T-cell (primary cell): Measurements from ENCODE around the gene RBM19. TPM values are rescaled to one million over a fixed set of nuclear protein-coding genes. Genes with fewer than 3 reads are reported as not detected.
"Not testable (repeated sequence)": the region's sequence is repeated elsewhere in the genome, so short reads cannot be mapped to it uniquely, and the experiment has no call there.

ENCODE experiments used
- ATAC-seq, 4 experiments: fragments of 200-7000 bp in 3 of 4; fragments of 150-1000 bp in 1 of 4; cut with Tn5 transposase; replicated peaks in 1 of 4; 1 replicate in 3 of 4; 2 replicates in 1 of 4; pipeline ENCODE4 v1.10.0; 2021; ENCODE audit warnings: moderate library complexity in 3 of 4, mild to moderate bottlenecking in 2 of 4, moderate number of reproducible peaks in 1 of 4
- CTCF ChIA-PET, 2 donors: fragments of 300-600 bp; sonication (Branson Sonifier 250); formaldehyde crosslinking; loops; one replicate each; lab custom pipeline; 2022; ENCODE audit warnings: antibody characterized with exemption in 2 of 2; lab: Charles Lee
- POLR2A ChIA-PET, 2 donors: fragments of 300-600 bp; sonication (Branson Sonifier 250); formaldehyde crosslinking; loops; one replicate each; lab custom pipeline; 2022; ENCODE audit warnings: antibody characterized with exemption in 2 of 2; lab: Charles Lee
- DNase-seq, 35 experiments: peaks; one replicate each; pipeline versions ENCODE4 v3.0.0 to v3.0.0-alpha.2; 2013 to 2023
- H3K27ac ChIP-seq: one replicate; pipeline ENCODE4 v1.5.1; 2013; ENCODE audit warnings: low read length
- H3K27me3 ChIP-seq, 2 experiments: replicated peaks in 1 of 2; 1 replicate in 1 of 2; 2 replicates in 1 of 2; pipeline versions ENCODE4 v1.6.1 to v1.7.0; 2013; ENCODE audit warnings: low read length in 1 of 2, mixed read lengths in 1 of 2; ENCODE audit not compliant: control insufficient read depth in 2 of 2, insufficient read depth in 2 of 2; ENCODE audit errors: extremely low read depth in 1 of 2
- H3K36me3 ChIP-seq, 2 donors: 1 replicate in 1 of 2; 2 replicates in 1 of 2; pipeline versions ENCODE4 v1.6.1 to v1.7.0; 2013; ENCODE audit warnings: low read length in 1 of 2; ENCODE audit not compliant: control insufficient read depth in 2 of 2, insufficient read depth in 1 of 2; ENCODE audit errors: extremely low read depth in 1 of 2
- H3K4me1 ChIP-seq, 2 experiments: 1 replicate in 1 of 2; 2 replicates in 1 of 2; pipeline versions ENCODE4 v1.6.1 to v1.7.0; 2013; ENCODE audit warnings: low read length in 2 of 2, mixed read lengths in 1 of 2; ENCODE audit not compliant: insufficient read depth in 2 of 2, control insufficient read depth in 1 of 2; ENCODE audit errors: extremely low read depth in 1 of 2
- H3K4me3 ChIP-seq, 2 donors: 1 replicate in 1 of 2; 2 replicates in 1 of 2; pipeline versions ENCODE4 v1.5.1 to v1.7.0; 2013; ENCODE audit warnings: mild to moderate bottlenecking in 2 of 2, low read length in 1 of 2, moderate library complexity in 1 of 2; ENCODE audit not compliant: control insufficient read depth in 1 of 2; ENCODE audit errors: extremely low read depth in 1 of 2
- H3K9me3 ChIP-seq: 2 replicates; pipeline ENCODE4 v1.7.0; 2013
- H3K27ac Mint-ChIP-seq, 2 donors: one replicate each; pipeline ENCODE4 v1.8.0; 2020 to 2021; ENCODE audit warnings: mild to moderate bottlenecking in 2 of 2, mixed read lengths in 2 of 2
- H3K27me3 Mint-ChIP-seq, 2 donors: one replicate each; pipeline ENCODE4 v1.8.0; 2021 to 2022; ENCODE audit warnings: mixed read lengths in 2 of 2
- H3K36me3 Mint-ChIP-seq: one replicate; pipeline ENCODE4 v1.8.0; 2021; ENCODE audit warnings: mixed read lengths
- H3K4me1 Mint-ChIP-seq, 3 donors: one replicate each; pipeline ENCODE4 v1.8.0; 2020 to 2022; ENCODE audit warnings: mixed read lengths in 3 of 3, mild to moderate bottlenecking in 1 of 3
- H3K4me3 Mint-ChIP-seq, 3 donors: one replicate each; pipeline ENCODE4 v1.8.0; 2020 to 2022; ENCODE audit warnings: mild to moderate bottlenecking in 3 of 3, mixed read lengths in 3 of 3, moderate library complexity in 3 of 3
- H3K9me3 Mint-ChIP-seq, 3 donors: one replicate each; pipeline ENCODE4 v1.8.0; 2020 to 2022; ENCODE audit warnings: mixed read lengths in 3 of 3
- WGBS: methylation state at CpG from one replicate; pipeline ENCODE4 v1.1.5; 2013; ENCODE audit warnings: missing lambda C conversion rate; ENCODE audit not compliant: insufficient coverage; 5-methylcytosine and 5-hydroxymethylcytosine counted together
- total RNA-seq, 35 experiments: library from RNA in 6 of 35; stranded (reverse) in 6 of 35; fragments of 120-200 nt in 1 of 35; gene quantifications; one replicate each; pipeline versions ENCODE4 v1.2.1 to v1.2.4 and lab custom pipeline; 2013 to 2026

The RBM19 gene
- total RNA-seq, 5 donors from 2014 or later (not counting 1 experiment from before 2014, with no cell fraction given) = 57.9 to 80.3 (median 78.3) TPM

DNA sequence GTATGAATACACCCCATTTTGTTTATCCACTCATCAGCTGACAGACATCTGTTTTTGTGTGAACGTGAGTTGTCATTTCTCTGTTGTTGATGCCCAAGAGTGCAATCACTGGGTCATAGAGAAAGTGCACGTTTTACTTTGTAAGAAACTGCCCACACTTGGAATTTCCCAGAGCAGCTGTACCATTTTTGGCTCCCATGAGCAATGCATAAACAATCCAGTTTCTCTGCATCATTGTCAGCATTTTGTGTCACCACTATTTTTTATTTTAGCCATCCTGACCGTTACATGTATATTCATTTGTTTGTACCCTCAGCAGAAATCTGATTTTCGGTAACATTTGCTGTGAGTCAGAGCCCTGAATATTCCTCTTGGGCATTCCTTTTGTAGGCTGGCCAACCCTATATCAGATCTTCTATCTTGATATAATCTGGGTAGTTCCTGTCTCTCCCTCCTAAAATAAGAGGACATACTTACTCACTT lies 62.7 kb downstream of the RBM19 start:
- DNase-seq (no peak), ATAC-seq (no peak)
- no peak overlapping the region for H3K27ac Mint-ChIP-seq
- no peak overlapping the region for H3K4me3 Mint-ChIP-seq
- Histone ChIP-seq H3K27me3 (no peaks in the 10 kb centered on the region), H3K4me3 (no peak overlapping the region), H3K9me3 (no peaks in the 10 kb centered on the region), H3K4me1 (no peaks in the 10 kb centered on the region), H3K27ac (no peak overlapping the region), H3K36me3 (peaks cover 30 to 42% of the 10 kb centered on the region in 2 donors)
- ChIA-PET CTCF (no interaction called here), POLR2A (no interaction called here)
- WGBS = 65% methylated on average over 4 of the region's 4 CpGs
- no peaks in the 10 kb centered on the region for H3K27me3 Mint-ChIP-seq
- peaks cover 55% of the 10 kb centered on the region for H3K36me3 Mint-ChIP-seq
- H3K4me1 Mint-ChIP-seq = no peaks in the 10 kb centered on the region
- H3K9me3 Mint-ChIP-seq = no peaks in the 10 kb centered on the region

DNA sequence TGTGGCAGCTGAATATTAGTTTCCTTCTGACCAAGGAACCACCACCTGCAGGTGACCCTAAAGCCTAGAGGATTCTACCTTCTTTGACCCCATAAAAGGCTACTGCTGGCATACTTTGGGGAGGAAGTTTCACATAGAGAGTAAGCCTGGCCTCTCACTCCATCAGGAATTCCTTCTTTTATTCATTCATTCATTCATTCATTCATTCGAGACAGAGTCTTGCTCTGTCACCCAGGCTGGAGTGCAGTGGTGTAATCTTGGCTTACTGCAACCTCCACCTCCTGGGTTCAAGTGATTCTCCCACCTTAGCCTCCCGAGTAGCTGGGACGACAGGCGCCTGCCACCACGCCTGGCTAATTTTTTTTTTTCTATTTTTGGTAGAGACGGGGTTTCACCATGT lies 64.8 kb downstream of the RBM19 start:
- H3K27ac ChIP-seq, H3K4me1 Mint-ChIP-seq, H3K4me3 ChIP-seq, ATAC-seq, H3K9me3 ChIP-seq, H3K27me3 Mint-ChIP-seq, CTCF ChIA-PET, POLR2A ChIA-PET, H3K4me1 ChIP-seq, H3K9me3 Mint-ChIP-seq, H3K27me3 ChIP-seq, H3K4me3 Mint-ChIP-seq, H3K27ac Mint-ChIP-seq, DNase-seq: not testable (repeated sequence)
- H3K36me3 ChIP-seq = peaks cover 16 to 35% of the 10 kb centered on the region in 2 donors
- peaks cover 55% of the 10 kb centered on the region for H3K36me3 Mint-ChIP-seq
- WGBS = no CpG with 5 or more reads among the region's 6 CpGs

DNA sequence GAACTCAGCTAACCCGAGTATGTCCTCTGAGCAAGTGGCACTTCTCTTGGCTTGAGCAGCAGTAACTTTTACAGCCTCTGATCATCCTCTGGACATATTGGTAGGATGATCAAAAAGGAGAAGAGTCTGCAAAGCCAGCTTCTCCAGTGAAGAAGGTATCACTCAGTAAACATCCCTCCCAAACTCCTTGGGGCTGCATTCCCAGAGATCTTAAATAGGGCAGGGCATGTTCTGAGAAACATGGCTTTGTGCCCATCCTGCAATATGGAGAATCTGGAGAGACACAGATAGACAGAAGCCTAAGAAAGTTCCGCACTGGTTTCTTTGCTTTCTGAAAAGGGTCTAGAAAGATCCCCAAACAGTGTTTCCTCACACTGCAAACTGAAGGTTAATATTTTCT lies 65.4 kb downstream of the RBM19 start:
- Histone ChIP-seq H3K27me3 (no peaks in the 10 kb centered on the region), H3K4me1 (no peaks in the 10 kb centered on the region), H3K27ac (no peak overlapping the region), H3K9me3 (no peaks in the 10 kb centered on the region), H3K36me3 (peaks cover 16 to 35% of the 10 kb centered on the region in 2 donors), H3K4me3 (no peak overlapping the region)
- Mint-ChIP-seq H3K27ac (no peak overlapping the region), H3K4me3 (no peak overlapping the region), H3K36me3 (peaks cover 51% of the 10 kb centered on the region), H3K9me3 (no peaks in the 10 kb centered on the region), H3K27me3 (no peaks in the 10 kb centered on the region), H3K4me1 (no peaks in the 10 kb centered on the region)
- ChIA-PET POLR2A (no interaction called here), CTCF (no interaction called here)
- WGBS = no CpG with 5 or more reads among the region's 2 CpGs
- DNase-seq = no peak
- no peak for ATAC-seq

DNA sequence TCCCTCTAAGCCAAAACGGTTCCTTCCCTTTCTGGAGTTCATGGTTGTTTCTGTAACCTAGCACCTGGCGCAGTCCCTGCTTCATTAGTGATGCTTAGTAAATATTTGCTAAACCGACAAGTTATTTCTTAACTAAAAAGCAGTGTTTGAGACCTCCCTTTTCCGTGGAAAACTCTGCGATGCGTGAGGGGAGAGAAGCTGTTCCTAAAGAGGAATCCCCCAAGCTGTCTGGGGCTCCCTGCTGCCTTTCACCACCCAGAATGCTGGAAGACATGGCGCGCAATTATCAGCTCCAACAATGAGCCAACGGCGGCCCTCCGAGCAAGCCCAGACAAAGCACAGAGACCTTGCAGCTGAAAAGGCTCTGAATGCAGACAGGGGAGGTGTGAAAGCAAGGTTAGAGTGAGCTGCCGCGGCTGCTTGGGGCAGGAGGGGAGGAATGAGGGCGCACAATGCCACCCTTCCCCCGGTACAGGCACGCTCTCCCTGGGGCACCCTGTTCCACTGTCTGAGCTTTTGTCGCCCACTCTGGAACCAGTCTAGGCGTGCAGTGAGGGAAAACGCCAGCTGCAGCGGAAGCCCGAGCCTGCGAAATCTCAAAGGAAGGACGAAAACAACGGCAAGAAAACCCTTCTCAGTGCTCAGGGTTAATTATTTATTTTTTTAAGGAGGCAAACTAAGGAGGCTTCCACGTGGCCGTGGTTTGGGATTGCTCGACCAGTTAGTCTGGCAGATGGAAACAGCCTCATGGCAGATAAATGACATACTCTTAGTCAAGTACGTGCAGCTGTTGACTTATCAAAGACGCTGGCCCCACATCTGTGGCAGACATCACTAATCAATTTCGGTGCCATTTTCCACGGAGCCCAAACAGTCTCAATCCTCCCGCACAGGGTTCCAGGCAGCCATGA lies 66.3 kb downstream of the RBM19 start:
- DNase-seq = no peak
- no peak overlapping the region for H3K4me3 Mint-ChIP-seq
- no peaks in the 10 kb centered on the region for H3K4me1 ChIP-seq
- CTCF ChIA-PET = no interaction called here
- no peak for ATAC-seq
- H3K4me3 ChIP-seq = no peak overlapping the region
- H3K4me1 Mint-ChIP-seq = no peaks in the 10 kb centered on the region
- H3K27me3 ChIP-seq = no peaks in the 10 kb centered on the region
- no peak overlapping the region for H3K27ac ChIP-seq
- 94% methylated on average over 13 of the region's 32 CpGs for WGBS
- no peaks in the 10 kb centered on the region for H3K9me3 Mint-ChIP-seq
- H3K9me3 ChIP-seq = no peaks in the 10 kb centered on the region
- H3K27me3 Mint-ChIP-seq = no peaks in the 10 kb centered on the region
- peaks cover 13 to 35% of the 10 kb centered on the region in 2 donors for H3K36me3 ChIP-seq
- POLR2A ChIA-PET = no interaction called here
- H3K27ac Mint-ChIP-seq = no peak overlapping the region
- peaks cover 49% of the 10 kb centered on the region for H3K36me3 Mint-ChIP-seq

DNA sequence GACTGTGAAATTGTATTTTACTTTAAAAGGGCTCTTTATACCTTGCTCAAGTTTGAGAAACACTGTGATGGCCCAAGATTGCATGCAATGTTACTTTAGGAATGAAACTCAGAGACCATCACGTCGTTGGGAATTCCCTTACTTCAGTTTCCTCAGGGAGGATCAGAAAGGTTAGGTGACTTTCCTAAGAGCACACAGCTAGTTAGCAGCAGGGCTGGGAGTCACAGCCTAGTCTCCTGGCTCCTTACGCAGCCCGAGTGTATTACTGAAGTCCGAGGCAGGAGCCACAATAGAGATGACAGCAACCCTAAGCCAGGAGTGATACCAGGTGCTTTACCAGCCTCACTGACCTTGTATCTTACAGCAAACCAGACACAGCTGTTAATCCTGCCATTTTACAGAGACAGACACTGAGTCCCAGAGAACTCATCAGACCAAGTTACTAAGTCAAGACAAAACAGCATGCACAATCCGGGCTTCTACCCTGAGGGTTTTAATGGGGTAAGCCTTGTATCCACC lies 67.0 kb downstream of the RBM19 start:
- H3K4me3 ChIP-seq = no peak overlapping the region
- Mint-ChIP-seq H3K27me3 (no peaks in the 10 kb centered on the region), H3K4me1 (no peaks in the 10 kb centered on the region), H3K27ac (no peak overlapping the region), H3K36me3 (peaks cover 48% of the 10 kb centered on the region), H3K9me3 (no peaks in the 10 kb centered on the region), H3K4me3 (no peak overlapping the region)
- ATAC-seq = no peak
- no peak for DNase-seq
- H3K4me1 ChIP-seq = no peaks in the 10 kb centered on the region
- 98% methylated on average over 5 of the region's 6 CpGs for WGBS
- ChIA-PET CTCF (no interaction called here), POLR2A (no interaction called here)
- H3K27ac ChIP-seq = no peak overlapping the region
- peaks cover 6 to 29% of the 10 kb centered on the region in 2 donors for H3K36me3 ChIP-seq
- H3K9me3 ChIP-seq = no peaks in the 10 kb centered on the region
- H3K27me3 ChIP-seq = no peaks in the 10 kb centered on the region

DNA sequence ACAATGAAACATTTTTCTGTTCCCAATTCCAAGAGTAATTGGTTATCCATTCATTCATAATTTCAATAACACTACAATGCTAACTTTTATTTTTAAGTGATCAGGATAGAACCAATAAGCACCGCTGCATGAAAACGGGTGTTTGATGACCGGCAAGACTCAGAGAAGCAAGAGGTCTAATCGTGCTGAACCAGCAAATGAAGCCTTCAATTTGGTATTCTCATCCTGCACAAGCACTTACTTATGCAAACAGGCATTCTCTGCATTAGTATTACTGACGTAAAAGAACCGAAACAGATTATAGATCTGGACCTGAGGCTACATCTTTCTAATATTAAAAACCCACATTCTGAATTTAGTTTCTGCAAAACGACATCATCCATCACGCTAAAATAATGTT lies 67.7 kb downstream of the RBM19 start:
- no peak overlapping the region for H3K4me3 Mint-ChIP-seq
- H3K27ac Mint-ChIP-seq = no peak overlapping the region
- ChIA-PET CTCF (no interaction called here), POLR2A (no interaction called here)
- no peak for DNase-seq
- H3K27ac ChIP-seq = no peak overlapping the region
- H3K36me3 Mint-ChIP-seq = peaks cover 50% of the 10 kb centered on the region
- no peaks in the 10 kb centered on the region for H3K4me1 ChIP-seq
- no peak overlapping the region for H3K4me3 ChIP-seq
- no peaks in the 10 kb centered on the region for H3K4me1 Mint-ChIP-seq
- H3K36me3 ChIP-seq = peaks cover 6 to 23% of the 10 kb centered on the region in 2 donors
- no peak for ATAC-seq
- 95% methylated on average over 3 of the region's 8 CpGs for WGBS
- H3K27me3 Mint-ChIP-seq = no peaks in the 10 kb centered on the region
- H3K27me3 ChIP-seq = no peaks in the 10 kb centered on the region
- no peaks in the 10 kb centered on the region for H3K9me3 Mint-ChIP-seq
- H3K9me3 ChIP-seq = no peaks in the 10 kb centered on the region
